Nephron (organoid): ENCODE measurements around the gene MED13L.

Experiments
- H3K27ac Mint-ChIP-seq, 3 experiments: 2 replicates each; pipeline ENCODE4 v1.8.0; 2020; ENCODE audit warnings: mixed read lengths in 3 of 3, mild to moderate bottlenecking in 2 of 3, moderate library complexity in 1 of 3
- H3K27me3 Mint-ChIP-seq: 2 replicates; pipeline ENCODE4 v1.8.0; 2021; ENCODE audit warnings: low read depth, mild to moderate bottlenecking, moderate library complexity, mixed read lengths
- H3K36me3 Mint-ChIP-seq: 2 replicates; pipeline ENCODE4 v1.8.0; 2020; ENCODE audit warnings: low read depth, mixed read lengths
- H3K4me1 Mint-ChIP-seq: 2 replicates; pipeline ENCODE4 v1.8.0; 2020; ENCODE audit warnings: mixed read lengths
- H3K4me3 Mint-ChIP-seq, 3 experiments: 2 replicates each; pipeline ENCODE4 v1.8.0; 2020; ENCODE audit warnings: mild to moderate bottlenecking in 3 of 3, mixed read lengths in 3 of 3, moderate library complexity in 2 of 3
- H3K9me3 Mint-ChIP-seq: 2 replicates; pipeline ENCODE4 v1.8.0; 2020; ENCODE audit warnings: mixed read lengths
- CTCF ChIP-seq, 3 experiments: fragments of 200-600 bp; sonication (generic); IDR thresholded peaks; one replicate each; pipeline ENCODE4 v1.5.0; 2021; ENCODE audit warnings: antibody characterized with exemption in 3 of 3; ENCODE audit not compliant: unreplicated experiment in 3 of 3

The MED13L gene

GRCh38 chr12:116065606-116066005 lies 211.9 kb downstream of the MED13L start:
- no peaks in the 10 kb centered on the region for H3K36me3 Mint-ChIP-seq
- no peaks in the 10 kb centered on the region for H3K9me3 Mint-ChIP-seq

GRCh38 chr12:116064493-116064892 lies 213.0 kb downstream of the MED13L start:
- Mint-ChIP-seq H3K9me3 (no peaks in the 10 kb centered on the region), H3K36me3 (no peaks in the 10 kb centered on the region), H3K27me3 (no peaks in the 10 kb centered on the region), H3K4me3 (no peak overlapping the region), H3K27ac (peak overlapping the region in 1 of 3 experiments; percentile 31), H3K4me1 (peaks cover 55% of the 10 kb centered on the region)
- TF ChIP-seq CTCF (IDR thresholded peaks at IDR 0.05; ENCODE audit: unreplicated experiment in 3 of 3), result no peak

More at GRCh38 chr12:116065606-116066005, 211.9 kb downstream of the MED13L start:
- peak overlapping the region; percentile 46 to 89 (median 72) for H3K27ac Mint-ChIP-seq
- H3K27me3 Mint-ChIP-seq, result no peaks in the 10 kb centered on the region
- H3K4me1 Mint-ChIP-seq, result peaks cover 54% of the 10 kb centered on the region
- TF ChIP-seq CTCF (IDR thresholded peaks at IDR 0.05; ENCODE audit: unreplicated experiment in 3 of 3), result no peak
- H3K4me3 Mint-ChIP-seq, result peak overlapping the region in 1 of 3 experiments; percentile 7

GRCh38 chr12:116062698-116063097 lies 214.8 kb downstream of the MED13L start:
- no peak overlapping the region for H3K4me3 Mint-ChIP-seq
- H3K4me1 Mint-ChIP-seq, result peaks cover 49% of the 10 kb centered on the region
- no peaks in the 10 kb centered on the region for H3K36me3 Mint-ChIP-seq

GRCh38 chr12:116060764-116061163 lies 216.7 kb downstream of the MED13L start:
- peaks cover 47% of the 10 kb centered on the region for H3K4me1 Mint-ChIP-seq
- no peaks in the 10 kb centered on the region for H3K27me3 Mint-ChIP-seq
- H3K9me3 Mint-ChIP-seq, result no peaks in the 10 kb centered on the region
- no peaks in the 10 kb centered on the region for H3K36me3 Mint-ChIP-seq
- no peak overlapping the region for H3K4me3 Mint-ChIP-seq
- no peak overlapping the region for H3K27ac Mint-ChIP-seq
- TF ChIP-seq CTCF (IDR thresholded peaks at IDR 0.05; ENCODE audit: unreplicated experiment in 3 of 3), result no peak

More at GRCh38 chr12:116062698-116063097, 214.8 kb downstream of the MED13L start:
- H3K27me3 Mint-ChIP-seq, result no peaks in the 10 kb centered on the region
- no peak overlapping the region for H3K27ac Mint-ChIP-seq
- no peaks in the 10 kb centered on the region for H3K9me3 Mint-ChIP-seq
- TF ChIP-seq CTCF (IDR thresholded peaks at IDR 0.05; ENCODE audit: unreplicated experiment in 3 of 3), result no peak

- peaks cover 41% of the 10 kb centered on the region for H3K4me1 Mint-ChIP-seq
These were observed 217.6 kb downstream of the MED13L start for GRCh38 chr12:116059904-116060303.

More at GRCh38 chr12:116059904-116060303, 217.6 kb downstream of the MED13L start:
- Mint-ChIP-seq H3K27ac (peak overlapping the region in 1 of 3 experiments; percentile 26), H3K27me3 (no peaks in the 10 kb centered on the region), H3K36me3 (no peaks in the 10 kb centered on the region), H3K9me3 (no peaks in the 10 kb centered on the region), H3K4me3 (no peak overlapping the region)
- no peak for TF ChIP-seq CTCF (IDR thresholded peaks at IDR 0.05; ENCODE audit: unreplicated experiment in 3 of 3)
